HCT116 (cell line): Measurements from ENCODE around the gene MDFIC2. TPM values are rescaled to one million over a fixed set of nuclear protein-coding genes. Genes with fewer than 3 reads are reported as not detected.

ENCODE experiments used
- ATAC-seq: fragments of 200-7000 bp; cut with Tn5 transposase; 2 replicates; pipeline ENCODE4 v1.9.1; 2020; ENCODE audit warnings: mild to moderate bottlenecking, moderate library complexity
- BruUV-seq: library from RNA; stranded (reverse); fragments of 400-500 nt; replicated peaks from 2 replicates; lab custom pipeline; 2021; lab: Mats Ljungman, UMichigan
- CTCF ChIA-PET: fragments of 300-600 bp; sonication (Branson Sonifier 250); formaldehyde crosslinking; loops from one replicate; lab custom pipeline; 2021; ENCODE audit warnings: antibody characterized with exemption; lab: Charles Lee
- POLR2A ChIA-PET: fragments of 300-600, 350-600 bp; sonication (Branson Sonifier 250); formaldehyde crosslinking; loops from one replicate; lab custom pipeline; 2021; ENCODE audit warnings: antibody characterized with exemption; lab: Charles Lee
- RAD21 ChIA-PET, 2 experiments: fragments of 300-600 bp; sonication (Branson Sonifier 250); formaldehyde crosslinking; loops; one replicate each; lab custom pipeline; 2023; ENCODE audit warnings: low total read pairs in 2 of 2; ENCODE audit not compliant: uncharacterized antibody in 2 of 2, unreplicated experiment in 2 of 2, low non-redundant PET in 1 of 2; lab: Charles Lee
- DNase-seq: peaks from one replicate; pipeline ENCODE4 v3.0.0-alpha.2; 2010; ENCODE audit warnings: low read depth, low spot score
- H2AFZ ChIP-seq: fragments of 200-600 bp; shearing (Covaris generic), sonication (generic); 2 replicates; pipeline ENCODE4 v1.6.1; 2017; ENCODE audit warnings: low read depth, mixed run types, mixed read lengths, antibody characterized with exemption, low read length; ENCODE audit not compliant: poor library complexity, severe bottlenecking
- H3K27ac ChIP-seq: 2 replicates; pipeline ENCODE4 v1.5.1; 2012; ENCODE audit warnings: low read depth, low read length
- H3K27me3 ChIP-seq: fragments of 200-600 bp; sonication (generic); 2 replicates; pipeline ENCODE4 v1.6.1; 2016; ENCODE audit warnings: mixed run types, low read length, mixed read lengths; ENCODE audit not compliant: insufficient read depth
- H3K36me3 ChIP-seq, 2 experiments: fragments of 200-500 bp in 1 of 2; fragments of 200-600 bp in 1 of 2; sonication (Bioruptor generic) in 1 of 2; sonication (generic) in 1 of 2; 2 replicates each; pipeline versions ENCODE4 v1.5.1 to v1.6.1; 2014 to 2016; ENCODE audit warnings: low read length in 2 of 2, inconsistent platforms in 1 of 2, mixed read lengths in 1 of 2, mixed run types in 1 of 2; ENCODE audit not compliant: insufficient read depth in 2 of 2, control insufficient read depth in 1 of 2
- H3K4me1 ChIP-seq, 2 experiments: fragments of 200-600 bp in 1 of 2; sonication (generic) in 1 of 2; 2 replicates each; pipeline versions ENCODE4 v1.5.1 to v1.6.1; 2012 to 2017; ENCODE audit warnings: low read length in 2 of 2, inconsistent platforms in 1 of 2, mild to moderate bottlenecking in 1 of 2, mixed read lengths in 1 of 2, mixed run types in 1 of 2, moderate library complexity in 1 of 2; ENCODE audit not compliant: insufficient read depth in 2 of 2, control insufficient read depth in 1 of 2
- H3K4me2 ChIP-seq: fragments of 200-600 bp; sonication (generic); 2 replicates; pipeline ENCODE4 v1.6.1; 2017; ENCODE audit warnings: mixed run types, low read length, mixed read lengths
- H3K4me3 ChIP-seq, 2 experiments: fragments of 200-600 bp in 1 of 2; sonication (generic) in 1 of 2; replicated peaks in 1 of 2; 2 replicates each; pipeline ENCODE4 v1.5.1; 2011 to 2016; ENCODE audit warnings: low read length in 2 of 2, control low read depth in 1 of 2, low read depth in 1 of 2, mild to moderate bottlenecking in 1 of 2, mixed read lengths in 1 of 2, mixed run types in 1 of 2
- H3K79me2 ChIP-seq: fragments of 200-600 bp; sonication (generic); 2 replicates; pipeline ENCODE4 v1.6.1; 2017; ENCODE audit warnings: mild to moderate bottlenecking, mixed run types, low read length, moderate library complexity, mixed read lengths; ENCODE audit not compliant: insufficient read depth
- H3K9ac ChIP-seq: fragments of 200-600 bp; sonication (generic); 2 replicates; pipeline ENCODE4 v1.6.1; 2016; ENCODE audit warnings: low read length, mixed read lengths
- H3K9me2 ChIP-seq: fragments of 200-600 bp; sonication (generic), shearing (Covaris generic); 2 replicates; pipeline ENCODE4 v1.6.1; 2017; ENCODE audit warnings: mixed run types, mild to moderate bottlenecking, moderate library complexity; ENCODE audit not compliant: insufficient read depth
- H3K9me3 ChIP-seq, 2 experiments: fragments of 200-500 bp in 1 of 2; fragments of 200-600 bp in 1 of 2; sonication (Bioruptor generic) in 1 of 2; sonication (generic) in 1 of 2; 2 replicates each; pipeline ENCODE4 v1.6.1; 2014 to 2017; ENCODE audit warnings: low read length in 2 of 2, mixed read lengths in 2 of 2, inconsistent platforms in 1 of 2, low read depth in 1 of 2, mild to moderate bottlenecking in 1 of 2, mixed run types in 1 of 2, moderate library complexity in 1 of 2; ENCODE audit not compliant: control insufficient read depth in 1 of 2, insufficient read depth in 1 of 2
- H4K20me1 ChIP-seq: fragments of 200-600 bp; sonication (generic), shearing (Covaris generic); 2 replicates; pipeline ENCODE4 v1.6.1; 2017; ENCODE audit warnings: mixed run types, mild to moderate bottlenecking, moderate library complexity; ENCODE audit not compliant: insufficient read depth
- CEBPB ChIP-seq: IDR thresholded peaks from 2 replicates; pipeline ENCODE4 v1.6.1; 2012; ENCODE audit warnings: low read depth
- ELF1 ChIP-seq: IDR thresholded peaks from 2 replicates; pipeline ENCODE4 v1.6.1; 2012; ENCODE audit warnings: low read depth, borderline replicate concordance
- EZH2 ChIP-seq: fragments of 200-600 bp; sonication (generic); IDR thresholded peaks from 2 replicates; pipeline ENCODE4 v1.6.1; 2017; ENCODE audit warnings: antibody characterized with exemption, mixed run types
- EZH2phosphoT487 ChIP-seq: fragments of 200-600 bp; IDR thresholded peaks from 2 replicates; pipeline ENCODE4 v1.6.1; 2018; ENCODE audit warnings: antibody characterized with exemption, borderline replicate concordance
- JUND ChIP-seq: IDR thresholded peaks from 2 replicates; pipeline ENCODE4 v1.6.1; 2012
- SIN3A ChIP-seq: IDR thresholded peaks from 2 replicates; pipeline ENCODE4 v1.6.1; 2012; ENCODE audit warnings: low read depth
- intact Hi-C: fragments of 100-400 bp; cut with micrococcal nuclease; formaldehyde crosslinking; loops from 2 replicates; pipeline ENCODE4 v1.10.0; 2022
- total RNA-seq: library from RNA; stranded (reverse); gene quantifications from one replicate; pipeline ENCODE4 v1.2.1, GENCODE V29; 2021; ENCODE audit not compliant: unreplicated experiment
- TF ChIP-seq, protein P1 (sequence below): IDR thresholded peaks from 2 replicates; pipeline ENCODE4 v1.6.1; 2011; ENCODE audit warnings: mild to moderate bottlenecking, low read length, moderate library complexity; ENCODE audit not compliant: insufficient replicate concordance; ENCODE audit errors: extremely low read depth
- TF ChIP-seq, protein P2 (sequence below): IDR thresholded peaks from 2 replicates; pipeline ENCODE4 v1.6.1; 2012; ENCODE audit warnings: low read depth
- TF ChIP-seq, protein P3 (sequence below): IDR thresholded peaks from 2 replicates; pipeline ENCODE4 v1.6.1; 2012

MDFIC2 gene
- total RNA-seq, 1 experiment from 2014 or later = not detected

DNA sequence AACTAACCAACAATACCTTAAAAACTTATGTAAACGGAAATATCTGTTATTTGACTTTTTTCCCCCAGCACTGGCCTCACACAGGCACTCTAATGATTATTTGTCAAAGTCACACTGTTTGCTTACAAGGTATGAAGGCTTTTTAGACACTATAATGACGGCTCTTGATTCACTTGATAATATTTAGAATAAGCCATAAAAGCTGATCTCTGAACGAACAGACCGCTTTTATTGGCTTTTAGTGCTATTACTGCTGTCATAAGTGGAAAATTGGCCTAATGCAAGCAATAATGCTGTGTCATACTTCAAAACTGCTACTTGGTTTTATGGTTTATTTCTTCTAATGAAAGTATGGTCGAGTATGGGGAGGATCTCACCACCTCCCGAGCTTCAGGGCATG lies 35.1 kb downstream of the MDFIC2 start (continued):
- TF ChIP-seq, protein P1, sequence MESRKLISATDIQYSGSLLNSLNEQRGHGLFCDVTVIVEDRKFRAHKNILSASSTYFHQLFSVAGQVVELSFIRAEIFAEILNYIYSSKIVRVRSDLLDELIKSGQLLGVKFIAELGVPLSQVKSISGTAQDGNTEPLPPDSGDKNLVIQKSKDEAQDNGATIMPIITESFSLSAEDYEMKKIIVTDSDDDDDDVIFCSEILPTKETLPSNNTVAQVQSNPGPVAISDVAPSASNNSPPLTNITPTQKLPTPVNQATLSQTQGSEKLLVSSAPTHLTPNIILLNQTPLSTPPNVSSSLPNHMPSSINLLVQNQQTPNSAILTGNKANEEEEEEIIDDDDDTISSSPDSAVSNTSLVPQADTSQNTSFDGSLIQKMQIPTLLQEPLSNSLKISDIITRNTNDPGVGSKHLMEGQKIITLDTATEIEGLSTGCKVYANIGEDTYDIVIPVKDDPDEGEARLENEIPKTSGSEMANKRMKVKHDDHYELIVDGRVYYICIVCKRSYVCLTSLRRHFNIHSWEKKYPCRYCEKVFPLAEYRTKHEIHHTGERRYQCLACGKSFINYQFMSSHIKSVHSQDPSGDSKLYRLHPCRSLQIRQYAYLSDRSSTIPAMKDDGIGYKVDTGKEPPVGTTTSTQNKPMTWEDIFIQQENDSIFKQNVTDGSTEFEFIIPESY = no peak
- TF ChIP-seq, protein P2, sequence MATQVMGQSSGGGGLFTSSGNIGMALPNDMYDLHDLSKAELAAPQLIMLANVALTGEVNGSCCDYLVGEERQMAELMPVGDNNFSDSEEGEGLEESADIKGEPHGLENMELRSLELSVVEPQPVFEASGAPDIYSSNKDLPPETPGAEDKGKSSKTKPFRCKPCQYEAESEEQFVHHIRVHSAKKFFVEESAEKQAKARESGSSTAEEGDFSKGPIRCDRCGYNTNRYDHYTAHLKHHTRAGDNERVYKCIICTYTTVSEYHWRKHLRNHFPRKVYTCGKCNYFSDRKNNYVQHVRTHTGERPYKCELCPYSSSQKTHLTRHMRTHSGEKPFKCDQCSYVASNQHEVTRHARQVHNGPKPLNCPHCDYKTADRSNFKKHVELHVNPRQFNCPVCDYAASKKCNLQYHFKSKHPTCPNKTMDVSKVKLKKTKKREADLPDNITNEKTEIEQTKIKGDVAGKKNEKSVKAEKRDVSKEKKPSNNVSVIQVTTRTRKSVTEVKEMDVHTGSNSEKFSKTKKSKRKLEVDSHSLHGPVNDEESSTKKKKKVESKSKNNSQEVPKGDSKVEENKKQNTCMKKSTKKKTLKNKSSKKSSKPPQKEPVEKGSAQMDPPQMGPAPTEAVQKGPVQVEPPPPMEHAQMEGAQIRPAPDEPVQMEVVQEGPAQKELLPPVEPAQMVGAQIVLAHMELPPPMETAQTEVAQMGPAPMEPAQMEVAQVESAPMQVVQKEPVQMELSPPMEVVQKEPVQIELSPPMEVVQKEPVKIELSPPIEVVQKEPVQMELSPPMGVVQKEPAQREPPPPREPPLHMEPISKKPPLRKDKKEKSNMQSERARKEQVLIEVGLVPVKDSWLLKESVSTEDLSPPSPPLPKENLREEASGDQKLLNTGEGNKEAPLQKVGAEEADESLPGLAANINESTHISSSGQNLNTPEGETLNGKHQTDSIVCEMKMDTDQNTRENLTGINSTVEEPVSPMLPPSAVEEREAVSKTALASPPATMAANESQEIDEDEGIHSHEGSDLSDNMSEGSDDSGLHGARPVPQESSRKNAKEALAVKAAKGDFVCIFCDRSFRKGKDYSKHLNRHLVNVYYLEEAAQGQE = no peak

DNA sequence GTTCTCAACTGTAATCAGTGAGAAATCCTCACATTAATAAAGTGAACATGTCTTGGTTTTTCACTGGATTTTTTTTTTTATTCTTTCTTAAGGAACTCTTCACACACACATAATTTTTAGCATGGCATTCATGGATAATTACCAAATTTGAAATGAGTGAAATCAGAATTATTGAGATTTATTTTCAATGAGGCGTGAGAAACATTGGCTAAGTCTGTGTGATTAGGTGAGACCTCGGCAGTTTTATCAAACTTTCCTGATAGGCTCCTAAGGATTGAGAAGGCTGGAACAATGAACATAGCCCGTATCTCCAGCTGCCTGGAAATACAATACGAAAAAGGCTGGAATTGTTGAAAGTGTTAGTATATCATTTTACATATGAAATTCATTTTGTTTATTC lies 35.5 kb downstream of the MDFIC2 start:
- no peaks in the 10 kb centered on the region for H3K4me1 ChIP-seq
- no TSS peak for BruUV-seq
- H3K27ac ChIP-seq = no peak overlapping the region
- no peaks in the 10 kb centered on the region for H3K9me2 ChIP-seq
- no peak overlapping the region for H3K4me3 ChIP-seq
- peaks cover 0 to 6% of the 10 kb centered on the region in 2 experiments; a peak in 2 of 4 replicates for H3K9me3 ChIP-seq
- intact Hi-C loops = no loop called here
- ChIA-PET RAD21 (no interaction called here), POLR2A (no interaction called here), CTCF (no interaction called here)
- no peak overlapping the region for H3K4me2 ChIP-seq
- ATAC-seq = no peak
- DNase-seq = no peak
- H3K27me3 ChIP-seq = no peaks in the 10 kb centered on the region
- no peaks in the 10 kb centered on the region for H3K79me2 ChIP-seq
- TF ChIP-seq SIN3A (no peak), CEBPB (no peak), JUND (no peak), EZH2phosphoT487 (no peak), ELF1 (no peak), EZH2 (no peak)
- TF ChIP-seq, protein P3, sequence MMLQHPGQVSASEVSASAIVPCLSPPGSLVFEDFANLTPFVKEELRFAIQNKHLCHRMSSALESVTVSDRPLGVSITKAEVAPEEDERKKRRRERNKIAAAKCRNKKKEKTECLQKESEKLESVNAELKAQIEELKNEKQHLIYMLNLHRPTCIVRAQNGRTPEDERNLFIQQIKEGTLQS = no peak
- TF ChIP-seq, protein P1 = no peak
- no peaks in the 10 kb centered on the region; the same call in 1 of the 2 replicates for H4K20me1 ChIP-seq
- H3K9ac ChIP-seq = no peak overlapping the region
- no peak overlapping the region for H2AFZ ChIP-seq
- H3K36me3 ChIP-seq = no peaks in the 10 kb centered on the region
